PC-3 (cell line): ENCODE data around the gene ADD1. TPM values are rescaled to one million over a fixed set of nuclear protein-coding genes. Genes with fewer than 3 reads are reported as not detected.

Experiments
- ATAC-seq: fragments of 200-7000 bp; cut with Tn5 transposase; 2 replicates; pipeline ENCODE4 v1.9.1; 2020; ENCODE audit warnings: mild to moderate bottlenecking, moderate library complexity
- BruUV-seq: library from RNA; stranded (reverse); fragments of 400-500 nt; replicated peaks from 2 replicates; lab custom pipeline; 2021; lab: Mats Ljungman, UMichigan
- CTCF ChIA-PET: fragments of 300-600 bp; sonication (Branson Sonifier 250); formaldehyde crosslinking; loops from one replicate; lab custom pipeline; 2022; ENCODE audit warnings: antibody characterized with exemption; lab: Charles Lee
- POLR2A ChIA-PET: fragments of 300-600 bp; sonication (Branson Sonifier 250); formaldehyde crosslinking; loops from one replicate; lab custom pipeline; 2022; ENCODE audit warnings: antibody characterized with exemption; ENCODE audit not compliant: unreplicated experiment; lab: Charles Lee
- DNase-seq: peaks from one replicate; pipeline ENCODE4 v3.0.0-alpha.2; 2015
- H2AFZ ChIP-seq: fragments of 300-600 bp; sonication (generic); 2 replicates; pipeline ENCODE4 v1.6.0; 2016; ENCODE audit warnings: antibody characterized with exemption, low read length
- H3F3A ChIP-seq: fragments of 300-600 bp; sonication (generic); one replicate; pipeline ENCODE4 v1.6.0; 2017; ENCODE audit warnings: antibody characterized with exemption, low read length, control low read depth, mild to moderate bottlenecking; ENCODE audit not compliant: unreplicated experiment
- H3K27ac ChIP-seq: fragments of 300-600 bp; sonication (generic); 2 replicates; pipeline ENCODE4 v1.5.1; 2016; ENCODE audit warnings: mild to moderate bottlenecking, low read length
- H3K27me3 ChIP-seq: fragments of 300-600 bp; sonication (generic); 2 replicates; pipeline ENCODE4 v1.6.1; 2016; ENCODE audit warnings: low read length, mixed read lengths
- H3K36me3 ChIP-seq: fragments of 300-600 bp; sonication (generic); 2 replicates; pipeline ENCODE4 v1.6.1; 2016; ENCODE audit warnings: low read depth, mixed run types, low read length, mixed read lengths
- H3K4me1 ChIP-seq: fragments of 300-600 bp; sonication (generic); 2 replicates; pipeline ENCODE4 v1.5.1; 2016; ENCODE audit warnings: low read length; ENCODE audit not compliant: insufficient read depth
- H3K4me2 ChIP-seq: fragments of 300-600 bp; sonication (generic); 2 replicates; pipeline ENCODE4 v1.6.0; 2016; ENCODE audit warnings: low read length
- H3K4me3 ChIP-seq: fragments of 300-600 bp; sonication (generic); 2 replicates; pipeline ENCODE4 v1.5.1; 2016; ENCODE audit warnings: mild to moderate bottlenecking, low read length, mixed read lengths
- H3K79me2 ChIP-seq: fragments of 300-600 bp; sonication (generic); 2 replicates; pipeline ENCODE4 v1.6.1; 2017; ENCODE audit warnings: low read length, mixed read lengths
- H3K9ac ChIP-seq: fragments of 300-600 bp; sonication (generic); 2 replicates; pipeline ENCODE4 v1.6.0; 2016; ENCODE audit warnings: mild to moderate bottlenecking, low read length
- H3K9me2 ChIP-seq: fragments of 300-600 bp; sonication (generic); replicated peaks from 2 replicates; pipeline ENCODE4 v1.6.1; 2016; ENCODE audit warnings: mixed run types, low read length, mixed read lengths
- H3K9me3 ChIP-seq: fragments of 300-600 bp; sonication (generic); 2 replicates; pipeline ENCODE4 v1.6.1; 2016; ENCODE audit warnings: low read length, mixed read lengths
- H4K20me1 ChIP-seq: fragments of 300-600 bp; sonication (generic); 2 replicates; pipeline ENCODE4 v1.6.1; 2016; ENCODE audit warnings: low read length, mixed read lengths
- CTCF ChIP-seq: fragments of 300-600 bp; sonication (generic); conservative IDR thresholded peaks from 2 replicates; pipeline ENCODE4 v1.5.1; 2017; ENCODE audit warnings: antibody characterized with exemption, low read depth, mild to moderate bottlenecking, low read length
- EZH2 ChIP-seq: fragments of 300-600 bp; sonication (generic); IDR thresholded peaks from one replicate; pipeline ENCODE4 v1.6.1; 2017; ENCODE audit warnings: antibody characterized with exemption, mild to moderate bottlenecking, low read length; ENCODE audit not compliant: unreplicated experiment
- EZH2phosphoT487 ChIP-seq: fragments of 300-600 bp; sonication (generic); IDR thresholded peaks from 2 replicates; pipeline ENCODE4 v1.6.1; 2018; ENCODE audit warnings: mild to moderate bottlenecking, antibody characterized with exemption, low read length, borderline replicate concordance
- intact Hi-C: fragments of 100-400 bp; cut with micrococcal nuclease; formaldehyde crosslinking; loops from 2 replicates; pipeline ENCODE4 v1.9.0; 2023
- total RNA-seq: library from RNA; depleted of rRNA; stranded (reverse); fragments of >200 nt; gene quantifications from 2 replicates; pipeline ENCODE4 v1.2.3, GENCODE V29; 2014

ADD1 gene
- total RNA-seq, 1 experiment from 2014 or later = 118 TPM

- Histone ChIP-seq H3K36me3 (no peaks in the 10 kb centered on the region), H3K9me3 (no peaks in the 10 kb centered on the region), H2AFZ (no peak overlapping the region), H3K27ac (no peak overlapping the region), H3K27me3 (no peaks in the 10 kb centered on the region), H3K4me2 (no peak overlapping the region), H3K4me1 (peaks cover 26% of the 10 kb centered on the region), H3K9ac (no peak overlapping the region), H3F3A (no peaks in the 10 kb centered on the region), H4K20me1 (no peaks in the 10 kb centered on the region), H3K4me3 (no peak overlapping the region), H3K79me2 (no peaks in the 10 kb centered on the region), H3K9me2 (no peaks in the 10 kb centered on the region)
- CTCF ChIA-PET = no interaction called here
- DNase-seq = no peak
- no peak for TF ChIP-seq EZH2
- TF ChIP-seq EZH2phosphoT487 = no peak
- no peak for TF ChIP-seq CTCF
- POLR2A ChIA-PET = no interaction called here
- BruUV-seq = no TSS peak
- ATAC-seq = no peak
- intact Hi-C loops = no loop called here
Observed at GRCh38 chr4:2795300-2795892, 48.2 kb upstream of the ADD1 start.

GRCh38 chr4:2795893-2796848 lies 47.5 kb upstream of the ADD1 start:
- H3K4me3 ChIP-seq = no peak overlapping the region
- peak; percentile 46 for ATAC-seq
- no peaks in the 10 kb centered on the region for H3K36me3 ChIP-seq
- H2AFZ ChIP-seq = no peak overlapping the region
- no peaks in the 10 kb centered on the region for H3K27me3 ChIP-seq
- TF ChIP-seq EZH2 = no peak
- no peak for TF ChIP-seq CTCF
- TF ChIP-seq EZH2phosphoT487 = no peak
- H3K9me2 ChIP-seq = no peaks in the 10 kb centered on the region
- ChIA-PET POLR2A (interaction anchor here (0.6 kb wide), 1 partner anchor 554 kb away, joined by 4 read pairs; no protein-coding TSS in a partner anchor), CTCF (no interaction called here)
- intact Hi-C loops = no loop called here
- DNase-seq = peak; percentile 58
- H3K27ac ChIP-seq = no peak overlapping the region
- H3K79me2 ChIP-seq = no peaks in the 10 kb centered on the region
- no peaks in the 10 kb centered on the region for H4K20me1 ChIP-seq
- 0 out of 2 replicates have a peak overlapping the region, but pooled peaks have one; percentile 7 for H3K4me2 ChIP-seq
- H3K9ac ChIP-seq = no peak overlapping the region
- H3F3A ChIP-seq = no peaks in the 10 kb centered on the region
- no peaks in the 10 kb centered on the region for H3K9me3 ChIP-seq
- H3K4me1 ChIP-seq = peaks cover 26% of the 10 kb centered on the region
- no TSS peak for BruUV-seq
